ENCODE results near the gene THSD1. TPM values are rescaled to one million over a fixed set of nuclear protein-coding genes. Genes with fewer than 3 reads are reported as not detected.

Gene THSD1
- total and polyA plus RNA-seq, 4 donors: 0.74 to 2.8 (median 1.4) TPM

GRCh38 chr13:52446265-52446664 is 40.3 kb upstream of the THSD1 start:
- 90% methylated on average over 1 of the region's 1 CpG for WGBS
- H3K4me1 ChIP-seq (ENCODE audit: control insufficient read depth in 4 of 4, insufficient read depth in 4 of 4, low read length in 3 of 4): peaks cover 3 to 13% (median 7%) of the 10 kb centered on the region in 4 donors
- no peak overlapping the region for H3K9ac ChIP-seq (ENCODE audit: low read depth in 1 of 2, low read length in 2 of 2)
- no peak for DNase-seq (ENCODE audit: low spot score)
- H3K9me3 ChIP-seq (ENCODE audit: control insufficient read depth in 4 of 4, low read length in 3 of 4): no peaks in the 10 kb centered on the region
- no peaks in the 10 kb centered on the region for H3K27me3 ChIP-seq (ENCODE audit: control insufficient read depth in 4 of 4, insufficient read depth in 4 of 4, low read length in 3 of 4)
- H3K27ac ChIP-seq (ENCODE audit: low read depth in 1 of 2, low read length in 2 of 2): no peak overlapping the region
- no peak overlapping the region for H3K4me3 ChIP-seq (ENCODE audit: low read depth in 1 of 3, low read length in 3 of 3)
- TF ChIP-seq, protein P1, sequence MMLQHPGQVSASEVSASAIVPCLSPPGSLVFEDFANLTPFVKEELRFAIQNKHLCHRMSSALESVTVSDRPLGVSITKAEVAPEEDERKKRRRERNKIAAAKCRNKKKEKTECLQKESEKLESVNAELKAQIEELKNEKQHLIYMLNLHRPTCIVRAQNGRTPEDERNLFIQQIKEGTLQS (IDR thresholded peaks at IDR 0.05): no peak
- no peak for TF ChIP-seq EGR1 (IDR thresholded peaks at IDR 0.05; ENCODE audit: low read depth in 2 of 2)
- TF ChIP-seq NR2F2 (IDR thresholded peaks at IDR 0.05): no peak
- no peak for TF ChIP-seq HNF4A (conservative IDR thresholded peaks at IDR 0.05)
- TF ChIP-seq GABPA (IDR thresholded peaks at IDR 0.05 in 1 of 2, conservative IDR thresholded peaks at IDR 0.05 in 1 of 2): no peak
- TF ChIP-seq, protein P2, sequence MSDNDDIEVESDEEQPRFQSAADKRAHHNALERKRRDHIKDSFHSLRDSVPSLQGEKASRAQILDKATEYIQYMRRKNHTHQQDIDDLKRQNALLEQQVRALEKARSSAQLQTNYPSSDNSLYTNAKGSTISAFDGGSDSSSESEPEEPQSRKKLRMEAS (IDR thresholded peaks at IDR 0.05): no peak
- no peak for TF ChIP-seq RAD21 (IDR thresholded peaks at IDR 0.05)
- TF ChIP-seq JUND (IDR thresholded peaks at IDR 0.05): no peak
- no peak for TF ChIP-seq SP1 (IDR thresholded peaks at IDR 0.05)
- no peak for TF ChIP-seq CTCF (IDR thresholded peaks at IDR 0.05; ENCODE audit: low read depth, low read length, missing input control)
- TF ChIP-seq FOXA1 (IDR thresholded peaks at IDR 0.05): no peak
- TF ChIP-seq YY1 (IDR thresholded peaks at IDR 0.05): no peak
- H3K36me3 ChIP-seq (ENCODE audit: control insufficient read depth in 4 of 4, insufficient read depth in 3 of 4, low read depth in 1 of 4, low read length in 3 of 4): peaks cover 0 to 5% (median 0%) of the 10 kb centered on the region in 4 donors

- Histone ChIP-seq H3K27ac (ENCODE audit: low read depth in 1 of 2, low read length in 2 of 2) (no peak overlapping the region), H3K27me3 (ENCODE audit: control insufficient read depth in 4 of 4, insufficient read depth in 4 of 4, low read length in 3 of 4) (no peaks in the 10 kb centered on the region), H3K9ac (ENCODE audit: low read depth in 1 of 2, low read length in 2 of 2) (no peak overlapping the region), H3K36me3 (ENCODE audit: control insufficient read depth in 4 of 4, insufficient read depth in 3 of 4, low read depth in 1 of 4, low read length in 3 of 4) (peaks cover 6 to 48% (median 33%) of the 10 kb centered on the region in 4 donors), H3K4me3 (ENCODE audit: low read depth in 1 of 3, low read length in 3 of 3) (no peak overlapping the region), H3K4me1 (ENCODE audit: control insufficient read depth in 4 of 4, insufficient read depth in 4 of 4, low read length in 3 of 4) (no peaks in the 10 kb centered on the region), H3K9me3 (ENCODE audit: control insufficient read depth in 4 of 4, low read length in 3 of 4) (no peaks in the 10 kb centered on the region)
- DNase-seq (ENCODE audit: low spot score): no peak
- WGBS: 94% methylated on average over 2 of the region's 2 CpGs
- TF ChIP-seq, protein P3, sequence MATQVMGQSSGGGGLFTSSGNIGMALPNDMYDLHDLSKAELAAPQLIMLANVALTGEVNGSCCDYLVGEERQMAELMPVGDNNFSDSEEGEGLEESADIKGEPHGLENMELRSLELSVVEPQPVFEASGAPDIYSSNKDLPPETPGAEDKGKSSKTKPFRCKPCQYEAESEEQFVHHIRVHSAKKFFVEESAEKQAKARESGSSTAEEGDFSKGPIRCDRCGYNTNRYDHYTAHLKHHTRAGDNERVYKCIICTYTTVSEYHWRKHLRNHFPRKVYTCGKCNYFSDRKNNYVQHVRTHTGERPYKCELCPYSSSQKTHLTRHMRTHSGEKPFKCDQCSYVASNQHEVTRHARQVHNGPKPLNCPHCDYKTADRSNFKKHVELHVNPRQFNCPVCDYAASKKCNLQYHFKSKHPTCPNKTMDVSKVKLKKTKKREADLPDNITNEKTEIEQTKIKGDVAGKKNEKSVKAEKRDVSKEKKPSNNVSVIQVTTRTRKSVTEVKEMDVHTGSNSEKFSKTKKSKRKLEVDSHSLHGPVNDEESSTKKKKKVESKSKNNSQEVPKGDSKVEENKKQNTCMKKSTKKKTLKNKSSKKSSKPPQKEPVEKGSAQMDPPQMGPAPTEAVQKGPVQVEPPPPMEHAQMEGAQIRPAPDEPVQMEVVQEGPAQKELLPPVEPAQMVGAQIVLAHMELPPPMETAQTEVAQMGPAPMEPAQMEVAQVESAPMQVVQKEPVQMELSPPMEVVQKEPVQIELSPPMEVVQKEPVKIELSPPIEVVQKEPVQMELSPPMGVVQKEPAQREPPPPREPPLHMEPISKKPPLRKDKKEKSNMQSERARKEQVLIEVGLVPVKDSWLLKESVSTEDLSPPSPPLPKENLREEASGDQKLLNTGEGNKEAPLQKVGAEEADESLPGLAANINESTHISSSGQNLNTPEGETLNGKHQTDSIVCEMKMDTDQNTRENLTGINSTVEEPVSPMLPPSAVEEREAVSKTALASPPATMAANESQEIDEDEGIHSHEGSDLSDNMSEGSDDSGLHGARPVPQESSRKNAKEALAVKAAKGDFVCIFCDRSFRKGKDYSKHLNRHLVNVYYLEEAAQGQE (IDR thresholded peaks at IDR 0.05): no peak
- TF ChIP-seq NR2F2 (IDR thresholded peaks at IDR 0.05) (no peak), JUND (IDR thresholded peaks at IDR 0.05) (no peak), FOXA1 (IDR thresholded peaks at IDR 0.05) (no peak), RXRA (IDR thresholded peaks at IDR 0.05) (no peak), TAF1 (conservative IDR thresholded peaks at IDR 0.05) (no peak), FOXA2 (IDR thresholded peaks at IDR 0.05) (no peak), SP1 (IDR thresholded peaks at IDR 0.05) (no peak), RAD21 (IDR thresholded peaks at IDR 0.05) (no peak), YY1 (IDR thresholded peaks at IDR 0.05) (no peak), ZBTB33 (IDR thresholded peaks at IDR 0.05) (no peak), EGR1 (IDR thresholded peaks at IDR 0.05; ENCODE audit: low read depth in 2 of 2) (no peak), CTCF (IDR thresholded peaks at IDR 0.05; ENCODE audit: low read depth, low read length, missing input control) (no peak), HNF4A (conservative IDR thresholded peaks at IDR 0.05) (no peak), GABPA (IDR thresholded peaks at IDR 0.05 in 1 of 2, conservative IDR thresholded peaks at IDR 0.05 in 1 of 2) (no peak)
- TF ChIP-seq, protein P2 (IDR thresholded peaks at IDR 0.05): no peak
- TF ChIP-seq, protein P1 (IDR thresholded peaks at IDR 0.05): no peak
Observed at GRCh38 chr13:52432456-52432855, 26.5 kb upstream of the THSD1 start.

Measured in liver (tissue), 9 donors.